B cell (primary cell): ENCODE results near the gene PITPNM3. TPM values are rescaled to one million over a fixed set of nuclear protein-coding genes. Genes with fewer than 3 reads are reported as not detected.
A peak's percentile ranks its signal among the peaks of the same experiment; 100 is the strongest.

Experiments used
- ATAC-seq: fragments of 200-7000 bp; cut with Tn5 transposase; one replicate; pipeline ENCODE4 v1.10.0; 2021; ENCODE audit warnings: low read depth, mild to moderate bottlenecking, moderate number of reproducible peaks, moderate library complexity
- CTCF ChIA-PET: fragments of 350-600 bp; sonication (Branson Sonifier 250); formaldehyde crosslinking; loops from one replicate; lab custom pipeline; 2021; ENCODE audit warnings: antibody characterized with exemption, inconsistent platforms; lab: Charles Lee
- POLR2A ChIA-PET: fragments of 350-600 bp; sonication (Branson Sonifier 250); formaldehyde crosslinking; loops from one replicate; lab custom pipeline; 2021; ENCODE audit warnings: antibody characterized with exemption; lab: Charles Lee
- DNase-seq: peaks from one replicate; pipeline ENCODE4 v3.0.0; 2013
- H2AFZ ChIP-seq: 2 replicates; pipeline ENCODE4 v1.6.1; 2012; ENCODE audit warnings: mild to moderate bottlenecking, low read depth, low read length; ENCODE audit not compliant: insufficient read depth, poor library complexity, severe bottlenecking
- H3K27ac ChIP-seq, 2 donors: 1 replicate in 1 of 2; 2 replicates in 1 of 2; pipeline ENCODE4 v1.5.1; 2012 to 2013; ENCODE audit warnings: low read length in 2 of 2, mild to moderate bottlenecking in 2 of 2, moderate library complexity in 1 of 2
- H3K27me3 ChIP-seq, 4 experiments: fragments of 200-600 bp in 1 of 4; sonication (generic) in 1 of 4; replicated peaks in 1 of 4; 1 replicate in 2 of 4; 2 replicates in 2 of 4; pipeline versions ENCODE4 v1.6.1 to v1.7.0; 2013 to 2016; ENCODE audit warnings: low read length in 3 of 4, mild to moderate bottlenecking in 2 of 4, mixed read lengths in 1 of 4, moderate library complexity in 1 of 4; ENCODE audit not compliant: insufficient read depth in 4 of 4, control insufficient read depth in 3 of 4; ENCODE audit errors: control extremely low read depth in 1 of 4
- H3K36me3 ChIP-seq, 2 experiments: replicated peaks in 1 of 2; 1 replicate in 1 of 2; 2 replicates in 1 of 2; pipeline versions ENCODE4 v1.6.1 to v1.7.1; 2013; ENCODE audit warnings: low read length in 1 of 2; ENCODE audit not compliant: insufficient read depth in 2 of 2, control insufficient read depth in 1 of 2; ENCODE audit errors: control extremely low read depth in 1 of 2, extremely low read depth in 1 of 2
- H3K4me1 ChIP-seq, 2 donors: fragments of 200-600 bp in 1 of 2; sonication (generic) in 1 of 2; 1 replicate in 1 of 2; 2 replicates in 1 of 2; pipeline versions ENCODE4 v1.5.1 to v1.6.1; 2013 to 2017; ENCODE audit warnings: low read length in 2 of 2; ENCODE audit not compliant: control insufficient read depth in 2 of 2, insufficient read depth in 2 of 2
- H3K4me2 ChIP-seq: replicated peaks from 2 replicates; pipeline ENCODE3; 2012; ENCODE audit warnings: mild to moderate bottlenecking, low read depth, low read length; ENCODE audit not compliant: poor library complexity, severe bottlenecking
- H3K4me3 ChIP-seq, 5 experiments: fragments of 200-600 bp in 1 of 5; sonication (generic) in 1 of 5; 1 replicate in 3 of 5; 2 replicates in 2 of 5; pipeline versions ENCODE4 v1.5.1 to v1.7.0; 2011 to 2016; ENCODE audit warnings: low read length in 4 of 5, mild to moderate bottlenecking in 4 of 5, low read depth in 2 of 5, control low read depth in 1 of 5, moderate library complexity in 1 of 5; ENCODE audit not compliant: insufficient read depth in 1 of 5; ENCODE audit errors: control extremely low read depth in 1 of 5, extremely low read depth in 1 of 5
- H3K79me2 ChIP-seq: fragments of 200-600 bp; sonication (generic); one replicate; pipeline ENCODE4 v1.6.0; 2016; ENCODE audit warnings: low read length; ENCODE audit not compliant: control insufficient read depth, insufficient read depth
- H3K9ac ChIP-seq: fragments of 200-600 bp; sonication (generic); 2 replicates; pipeline ENCODE4 v1.6.1; 2017; ENCODE audit warnings: mild to moderate bottlenecking, low read length, moderate library complexity
- H3K9me3 ChIP-seq, 3 donors: one replicate each; pipeline versions ENCODE4 v1.6.1 to v1.7.1; 2013; ENCODE audit warnings: low read length in 2 of 3; ENCODE audit not compliant: control insufficient read depth in 2 of 3, insufficient read depth in 1 of 3; ENCODE audit errors: control extremely low read depth in 1 of 3
- H4K20me1 ChIP-seq: 2 replicates; pipeline ENCODE4 v1.6.0; 2012; ENCODE audit warnings: mild to moderate bottlenecking, low read length; ENCODE audit not compliant: insufficient read depth, control insufficient read depth, poor library complexity, severe bottlenecking
- H3K27ac Mint-ChIP-seq: one replicate; pipeline ENCODE4 v1.8.0; 2021; ENCODE audit warnings: mixed read lengths
- H3K27me3 Mint-ChIP-seq: one replicate; pipeline ENCODE4 v1.8.0; 2021; ENCODE audit warnings: mixed read lengths
- H3K4me1 Mint-ChIP-seq: one replicate; pipeline ENCODE4 v1.8.0; 2021; ENCODE audit warnings: mixed read lengths
- H3K4me3 Mint-ChIP-seq: one replicate; pipeline ENCODE4 v1.8.0; 2021; ENCODE audit warnings: mixed read lengths
- H3K9me3 Mint-ChIP-seq: one replicate; pipeline ENCODE4 v1.8.0; 2022; ENCODE audit warnings: mixed read lengths; ENCODE audit not compliant: insufficient read depth
- EZH2 ChIP-seq: IDR thresholded peaks from 2 replicates; pipeline ENCODE4 v1.6.1; 2012; ENCODE audit warnings: borderline replicate concordance, low read depth, mild to moderate bottlenecking, moderate library complexity, low read length; ENCODE audit not compliant: insufficient read depth, poor library complexity, severe bottlenecking
- WGBS: methylation state at CpG from one replicate; pipeline ENCODE4 v1.1.5; 2013; ENCODE audit warnings: missing lambda C conversion rate; ENCODE audit not compliant: insufficient coverage; 5-methylcytosine and 5-hydroxymethylcytosine counted together
- intact Hi-C: fragments of 100-400 bp; cut with micrococcal nuclease; formaldehyde crosslinking; loops from one replicate; pipeline ENCODE4 v1.10.0; 2022
- polyA plus RNA-seq: library from polyadenylated mRNA; depleted of rRNA; stranded (reverse); fragments of >200 nt; gene quantifications from 2 replicates; pipeline ENCODE4 v1.2.3, GENCODE V29; 2012
- total RNA-seq, 2 donors: library from RNA; stranded (reverse); fragments of 120-200 nt in 1 of 2; gene quantifications; 1 replicate in 1 of 2; 2 replicates in 1 of 2; pipeline versions ENCODE4 v1.2.3 to v1.2.4, GENCODE V29; 2013 to 2022
- TF ChIP-seq, protein P1 (sequence below): fragments of 200-600 bp; IDR thresholded peaks from one replicate; pipeline ENCODE4 v1.8.0; 2022; ENCODE audit warnings: antibody characterized with exemption, mild to moderate bottlenecking

PITPNM3 gene
- total and polyA plus RNA-seq, 2 donors (not counting 1 experiment from before 2014, with no cell fraction given), result 0.31 to 0.49 TPM

DNA sequence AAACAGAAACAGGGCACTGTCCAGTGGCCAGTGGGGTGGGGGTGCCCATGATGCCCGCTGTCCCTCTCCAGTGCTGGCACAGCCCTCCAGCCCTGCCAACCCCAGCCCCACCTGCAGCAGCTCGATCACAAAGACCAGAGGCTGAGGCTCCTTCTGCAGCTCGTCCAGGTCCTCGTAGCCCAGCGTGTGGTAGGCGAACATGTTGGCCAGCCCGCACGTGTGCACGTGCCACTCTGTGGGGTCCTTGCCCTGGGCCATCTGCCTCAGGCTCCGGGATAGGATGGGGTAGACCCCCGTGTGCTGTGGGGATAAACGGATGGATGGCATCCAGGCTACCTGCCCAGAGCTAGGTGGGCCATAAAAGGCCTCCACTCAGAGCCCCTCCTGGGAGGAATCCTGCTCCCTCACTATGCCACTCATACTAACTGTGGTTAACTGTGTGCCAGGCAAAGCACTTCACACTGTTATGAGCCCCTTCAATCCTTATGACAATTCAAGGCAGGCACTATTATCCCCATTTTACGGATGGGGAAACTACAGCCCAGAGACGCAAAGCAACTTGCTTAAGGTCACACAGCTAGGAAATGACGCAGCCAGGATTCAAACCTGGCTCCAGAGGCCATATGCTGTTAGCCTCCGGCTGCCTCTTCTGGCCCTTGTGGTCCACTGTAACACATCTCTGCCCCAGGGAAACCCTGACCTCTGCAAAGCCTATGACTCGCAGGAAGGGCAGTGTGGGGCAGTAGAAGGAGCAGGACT, 128.0 kb downstream of the PITPNM3 start:
- TF ChIP-seq, protein P1, sequence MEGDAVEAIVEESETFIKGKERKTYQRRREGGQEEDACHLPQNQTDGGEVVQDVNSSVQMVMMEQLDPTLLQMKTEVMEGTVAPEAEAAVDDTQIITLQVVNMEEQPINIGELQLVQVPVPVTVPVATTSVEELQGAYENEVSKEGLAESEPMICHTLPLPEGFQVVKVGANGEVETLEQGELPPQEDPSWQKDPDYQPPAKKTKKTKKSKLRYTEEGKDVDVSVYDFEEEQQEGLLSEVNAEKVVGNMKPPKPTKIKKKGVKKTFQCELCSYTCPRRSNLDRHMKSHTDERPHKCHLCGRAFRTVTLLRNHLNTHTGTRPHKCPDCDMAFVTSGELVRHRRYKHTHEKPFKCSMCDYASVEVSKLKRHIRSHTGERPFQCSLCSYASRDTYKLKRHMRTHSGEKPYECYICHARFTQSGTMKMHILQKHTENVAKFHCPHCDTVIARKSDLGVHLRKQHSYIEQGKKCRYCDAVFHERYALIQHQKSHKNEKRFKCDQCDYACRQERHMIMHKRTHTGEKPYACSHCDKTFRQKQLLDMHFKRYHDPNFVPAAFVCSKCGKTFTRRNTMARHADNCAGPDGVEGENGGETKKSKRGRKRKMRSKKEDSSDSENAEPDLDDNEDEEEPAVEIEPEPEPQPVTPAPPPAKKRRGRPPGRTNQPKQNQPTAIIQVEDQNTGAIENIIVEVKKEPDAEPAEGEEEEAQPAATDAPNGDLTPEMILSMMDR, result no peak
- TF ChIP-seq EZH2, result no peak
- Mint-ChIP-seq H3K27ac (no peak overlapping the region), H3K4me1 (peaks cover 13% of the 10 kb centered on the region), H3K4me3 (peak overlapping the region; percentile 13), H3K27me3 (peaks cover 8% of the 10 kb centered on the region), H3K9me3 (peaks cover 6% of the 10 kb centered on the region)
- no peak for DNase-seq
- POLR2A ChIA-PET, result no interaction called here
- Histone ChIP-seq H4K20me1 (no peaks in the 10 kb centered on the region), H3K4me1 (peaks cover 9 to 13% of the 10 kb centered on the region in 2 donors), H3K36me3 (no peaks in the 10 kb centered on the region), H3K27me3 (peaks cover 0 to 6% (median 0%) of the 10 kb centered on the region in 4 experiments), H3K79me2 (no peaks in the 10 kb centered on the region), H2AFZ (no peak overlapping the region), H3K4me3 (no peak overlapping the region), H3K4me2 (no peak overlapping the region), H3K9me3 (peaks cover 4 to 18% (median 6%) of the 10 kb centered on the region in 3 donors), H3K27ac (no peak overlapping the region), H3K9ac (no peak overlapping the region)
- CTCF ChIA-PET, result interaction anchor here (5.8 kb wide), 1 partner anchor 840 kb away, joined by 24 read pairs; no protein-coding TSS in a partner anchor
- no peak for ATAC-seq
- intact Hi-C loops, result no loop called here
- WGBS, result 92% methylated on average over 16 of the region's 17 CpGs

GRCh38 chr17:6427279-6427781, 129.0 kb downstream of the PITPNM3 start:
- H3K79me2 ChIP-seq, result no peaks in the 10 kb centered on the region
- H3K36me3 ChIP-seq, result no peaks in the 10 kb centered on the region
- Mint-ChIP-seq H3K4me1 (peaks cover 13% of the 10 kb centered on the region), H3K27me3 (peaks cover 12% of the 10 kb centered on the region), H3K27ac (no peak overlapping the region), H3K4me3 (peak overlapping the region; percentile 20), H3K9me3 (peaks cover 6% of the 10 kb centered on the region)
- H3K9me3 ChIP-seq, result peaks cover 4 to 18% (median 6%) of the 10 kb centered on the region in 3 donors
- H2AFZ ChIP-seq, result no peak overlapping the region
- ATAC-seq (no peak), DNase-seq (peak; percentile 47)
- ChIA-PET CTCF (interaction anchor here (1.3 to 5.8 kb wide), 3 partner anchors 8 to 839 kb away, joined by 3 to 24 read pairs (median 6); no protein-coding TSS in a partner anchor), POLR2A (no interaction called here)
- H3K4me3 ChIP-seq, result no peak overlapping the region
- intact Hi-C loops, result no loop called here
- H3K27ac ChIP-seq, result no peak overlapping the region
- TF ChIP-seq, protein P1, result no peak
- TF ChIP-seq EZH2, result no peak
- peaks cover 0 to 6% (median 0%) of the 10 kb centered on the region in 4 experiments for H3K27me3 ChIP-seq
- peak overlapping the region; percentile 6 for H3K9ac ChIP-seq
- H3K4me1 ChIP-seq, result peaks cover 9 to 13% of the 10 kb centered on the region in 2 donors
- no peaks in the 10 kb centered on the region for H4K20me1 ChIP-seq
- 22% methylated on average over 1 of the region's 7 CpGs for WGBS
- H3K4me2 ChIP-seq, result peak overlapping the region; percentile 51
